Measurements from ENCODE around the gene PLRG1.
A peak's percentile ranks its signal among the peaks of the same experiment; 100 is the strongest.

PLRG1 gene

DNA sequence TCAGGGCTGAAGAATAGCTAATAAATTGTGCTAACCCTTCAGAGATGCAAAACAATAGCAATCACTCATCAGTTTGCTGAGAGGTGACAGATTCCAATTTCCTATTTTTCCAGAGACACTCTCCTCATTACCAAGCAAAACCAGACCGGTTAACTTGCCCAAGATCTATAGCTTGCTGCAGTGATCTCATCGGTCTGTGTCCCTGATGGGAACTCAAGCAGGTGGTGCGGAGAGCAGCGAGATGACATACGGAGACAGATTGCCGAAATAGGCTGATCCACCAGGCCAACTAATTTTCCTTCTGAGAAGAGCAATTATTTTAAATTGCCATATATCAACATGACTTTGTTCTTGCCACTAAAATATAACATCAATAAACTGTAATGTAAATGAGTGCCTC, 48.1 kb downstream of the PLRG1 start:
- peaks cover 0 to 7% of the 10 kb centered on the region in 2 donors for H3K27me3 ChIP-seq (ENCODE audit: control insufficient read depth in 1 of 2, insufficient read depth in 2 of 2, low read length in 2 of 2)
- H3K9ac ChIP-seq (ENCODE audit: low read depth in 1 of 2, low read length in 2 of 2): no peak overlapping the region
- no peaks in the 10 kb centered on the region for H3K9me3 ChIP-seq (ENCODE audit: control insufficient read depth in 1 of 2, low read length in 2 of 2)
- H3K4me1 ChIP-seq (ENCODE audit: control insufficient read depth in 1 of 2, insufficient read depth in 2 of 2, low read length in 2 of 2): no peaks in the 10 kb centered on the region
- no peak overlapping the region for H3K4me3 ChIP-seq (ENCODE audit: low read depth in 1 of 2, low read length in 2 of 2)
- no peak overlapping the region for H3K27ac ChIP-seq (ENCODE audit: low read depth, low read length)
- no peaks in the 10 kb centered on the region for H3K36me3 ChIP-seq (ENCODE audit: control insufficient read depth in 1 of 2, insufficient read depth in 2 of 2, low read length in 2 of 2)

DNA sequence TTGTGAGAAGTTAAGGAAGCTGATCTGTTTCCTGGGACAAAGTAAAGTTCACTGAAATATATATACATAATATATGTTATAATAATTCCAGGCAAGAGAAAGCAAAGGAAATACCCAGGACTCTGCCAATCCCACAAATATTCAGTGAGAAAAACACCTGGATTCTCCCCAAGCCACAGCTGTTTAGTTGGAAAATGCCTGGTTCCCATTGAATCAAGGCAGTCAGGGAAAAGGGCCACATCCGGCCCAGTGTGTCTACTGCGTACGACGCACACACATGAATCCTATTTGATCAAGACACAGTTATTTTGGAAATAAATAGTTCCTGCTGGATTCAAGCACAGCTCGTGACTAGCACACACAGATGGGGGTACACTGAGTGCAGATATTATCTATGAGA, 52.3 kb downstream of the PLRG1 start:
- H3K4me3 ChIP-seq (ENCODE audit: low read depth in 1 of 2, low read length in 2 of 2): no peak overlapping the region
- H3K9me3 ChIP-seq (ENCODE audit: control insufficient read depth in 1 of 2, low read length in 2 of 2): no peaks in the 10 kb centered on the region
- H3K9ac ChIP-seq (ENCODE audit: low read depth in 1 of 2, low read length in 2 of 2): no peak overlapping the region
- H3K27me3 ChIP-seq (ENCODE audit: control insufficient read depth in 1 of 2, insufficient read depth in 2 of 2, low read length in 2 of 2): peaks cover 7 to 9% of the 10 kb centered on the region in 2 donors
- no peaks in the 10 kb centered on the region for H3K4me1 ChIP-seq (ENCODE audit: control insufficient read depth in 1 of 2, insufficient read depth in 2 of 2, low read length in 2 of 2)
- no peak overlapping the region for H3K27ac ChIP-seq (ENCODE audit: low read depth, low read length)
- H3K36me3 ChIP-seq (ENCODE audit: control insufficient read depth in 1 of 2, insufficient read depth in 2 of 2, low read length in 2 of 2): no peaks in the 10 kb centered on the region

DNA sequence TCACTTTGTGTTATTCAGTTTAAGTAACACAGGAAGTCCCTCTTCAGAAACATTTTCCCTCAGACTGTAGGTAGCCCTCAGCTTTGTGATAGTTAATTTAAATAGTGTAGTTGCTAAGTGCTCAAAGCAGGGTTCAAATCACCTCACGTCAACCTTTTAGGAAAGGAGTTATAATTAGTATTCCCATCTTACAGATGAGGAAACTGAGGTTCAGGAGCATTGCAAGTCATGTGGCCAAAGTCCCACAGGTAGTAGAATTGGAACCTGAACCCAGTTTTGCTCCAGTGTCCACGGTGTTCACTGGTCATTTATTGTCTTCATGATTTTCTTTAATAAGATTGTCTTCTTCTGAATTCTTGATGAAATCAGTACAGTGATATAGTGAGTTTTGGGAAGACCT, 54.3 kb downstream of the PLRG1 start:
- Histone ChIP-seq H3K9me3 (ENCODE audit: control insufficient read depth in 1 of 2, low read length in 2 of 2) (no peaks in the 10 kb centered on the region), H3K9ac (ENCODE audit: low read depth in 1 of 2, low read length in 2 of 2) (no peak overlapping the region), H3K36me3 (ENCODE audit: control insufficient read depth in 1 of 2, insufficient read depth in 2 of 2, low read length in 2 of 2) (no peaks in the 10 kb centered on the region), H3K4me1 (ENCODE audit: control insufficient read depth in 1 of 2, insufficient read depth in 2 of 2, low read length in 2 of 2) (peaks cover 0 to 7% of the 10 kb centered on the region in 2 donors), H3K4me3 (ENCODE audit: low read depth in 1 of 2, low read length in 2 of 2) (no peak overlapping the region), H3K27ac (ENCODE audit: low read depth, low read length) (no peak overlapping the region), H3K27me3 (ENCODE audit: control insufficient read depth in 1 of 2, insufficient read depth in 2 of 2, low read length in 2 of 2) (peaks cover 13 to 21% of the 10 kb centered on the region in 2 donors)

DNA sequence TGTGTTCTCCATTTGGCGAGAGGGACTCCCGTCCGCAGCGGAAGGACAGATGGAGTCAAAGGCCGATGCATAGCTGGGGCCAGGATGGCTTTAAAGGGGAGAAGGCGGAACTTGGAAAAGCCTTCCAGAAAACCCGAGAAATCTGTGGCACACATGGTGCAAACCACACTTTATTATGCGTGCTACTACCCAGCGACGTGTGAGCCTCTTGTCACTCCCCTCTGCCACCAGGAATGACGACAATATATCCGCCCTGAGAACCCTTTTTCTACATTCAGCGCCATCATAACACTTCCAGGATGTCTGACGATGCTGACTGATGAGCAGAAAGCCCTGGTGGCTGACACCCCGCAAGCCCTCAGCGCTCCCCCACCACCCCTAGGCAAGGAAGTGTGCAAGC, 57.9 kb downstream of the PLRG1 start:
- no peaks in the 10 kb centered on the region for H3K36me3 ChIP-seq (ENCODE audit: control insufficient read depth in 1 of 2, insufficient read depth in 2 of 2, low read length in 2 of 2)
- H3K27me3 ChIP-seq (ENCODE audit: control insufficient read depth in 1 of 2, insufficient read depth in 2 of 2, low read length in 2 of 2): peaks cover 24 to 36% of the 10 kb centered on the region in 2 donors
- no peak overlapping the region for H3K27ac ChIP-seq (ENCODE audit: low read depth, low read length)
- H3K4me1 ChIP-seq (ENCODE audit: control insufficient read depth in 1 of 2, insufficient read depth in 2 of 2, low read length in 2 of 2): peaks cover 4 to 7% of the 10 kb centered on the region in 2 donors
- H3K4me3 ChIP-seq (ENCODE audit: low read depth in 1 of 2, low read length in 2 of 2): peak overlapping the region; percentile 51
- no peaks in the 10 kb centered on the region for H3K9me3 ChIP-seq (ENCODE audit: control insufficient read depth in 1 of 2, low read length in 2 of 2)
- H3K9ac ChIP-seq (ENCODE audit: low read depth in 1 of 2, low read length in 2 of 2): no peak overlapping the region

DNA sequence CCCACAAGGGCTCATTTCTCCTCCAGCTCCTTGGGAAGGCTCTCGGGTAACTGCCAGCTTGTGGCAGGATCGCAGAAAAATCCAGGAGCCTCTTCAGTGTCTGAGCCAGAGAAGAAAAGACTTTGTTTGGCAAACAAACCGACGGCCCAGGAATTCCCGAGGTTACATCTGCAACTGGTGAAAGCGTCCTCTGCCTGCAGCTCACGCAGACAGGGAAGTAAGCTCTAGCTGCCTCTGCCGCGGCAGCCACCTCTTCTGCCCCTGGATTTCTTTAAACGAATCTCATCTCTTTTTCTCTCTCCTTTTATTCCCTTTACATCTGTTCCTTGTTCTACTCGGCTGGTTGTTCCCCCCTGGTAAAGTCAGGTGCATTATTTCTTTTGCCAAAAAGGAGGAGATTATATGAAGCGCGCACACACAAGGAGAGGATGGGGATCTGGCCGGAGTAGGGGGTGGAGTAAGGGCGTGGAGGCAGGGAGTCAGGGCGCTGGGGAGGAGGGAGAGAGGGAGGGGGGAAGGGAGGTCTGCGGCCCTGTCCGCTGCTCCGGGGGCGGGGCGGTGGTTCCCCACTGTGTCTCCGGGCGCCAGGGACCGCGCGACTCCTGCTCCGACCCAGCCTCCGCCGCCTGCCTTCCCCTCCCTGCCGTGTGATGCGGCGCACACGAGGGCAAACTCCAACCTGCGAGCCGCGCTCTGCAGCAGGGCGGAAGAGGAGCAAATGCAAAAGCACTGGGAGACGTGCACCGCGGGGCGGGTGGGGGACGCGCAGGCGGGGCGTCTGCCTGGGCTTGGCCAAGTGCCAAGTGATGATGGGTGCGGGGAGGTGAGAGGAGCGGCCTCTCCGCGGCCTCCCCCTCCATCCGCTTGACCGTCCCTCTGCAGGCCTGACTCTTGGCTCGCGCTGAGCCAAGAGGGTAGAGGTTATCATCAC, 58.6 kb downstream of the PLRG1 start, which contains the start of gene DCHS2:
Gene DCHS2, minus strand, starts transcription at position 459 of the 931 bp plus-strand sequence. Its CDS starts 444 bp downstream, at position 15.
- Histone ChIP-seq H3K27ac (ENCODE audit: low read depth, low read length) (no peak within 1 kb of the TSS), H3K4me3 (ENCODE audit: low read depth in 1 of 2, low read length in 2 of 2) (peak within 1 kb of the TSS; percentile 51), H3K4me1 (ENCODE audit: control insufficient read depth in 1 of 2, insufficient read depth in 2 of 2, low read length in 2 of 2) (peaks cover 4 to 7% of the 10 kb centered on the region in 2 donors), H3K9ac (ENCODE audit: low read depth in 1 of 2, low read length in 2 of 2) (no peak within 1 kb of the TSS), H3K9me3 (ENCODE audit: control insufficient read depth in 1 of 2, low read length in 2 of 2) (no peaks in the 10 kb centered on the region), H3K27me3 (ENCODE audit: control insufficient read depth in 1 of 2, insufficient read depth in 2 of 2, low read length in 2 of 2) (peaks cover 24 to 36% of the 10 kb centered on the region in 2 donors), H3K36me3 (ENCODE audit: control insufficient read depth in 1 of 2, insufficient read depth in 2 of 2, low read length in 2 of 2) (no peaks in the 10 kb centered on the region)

DNA sequence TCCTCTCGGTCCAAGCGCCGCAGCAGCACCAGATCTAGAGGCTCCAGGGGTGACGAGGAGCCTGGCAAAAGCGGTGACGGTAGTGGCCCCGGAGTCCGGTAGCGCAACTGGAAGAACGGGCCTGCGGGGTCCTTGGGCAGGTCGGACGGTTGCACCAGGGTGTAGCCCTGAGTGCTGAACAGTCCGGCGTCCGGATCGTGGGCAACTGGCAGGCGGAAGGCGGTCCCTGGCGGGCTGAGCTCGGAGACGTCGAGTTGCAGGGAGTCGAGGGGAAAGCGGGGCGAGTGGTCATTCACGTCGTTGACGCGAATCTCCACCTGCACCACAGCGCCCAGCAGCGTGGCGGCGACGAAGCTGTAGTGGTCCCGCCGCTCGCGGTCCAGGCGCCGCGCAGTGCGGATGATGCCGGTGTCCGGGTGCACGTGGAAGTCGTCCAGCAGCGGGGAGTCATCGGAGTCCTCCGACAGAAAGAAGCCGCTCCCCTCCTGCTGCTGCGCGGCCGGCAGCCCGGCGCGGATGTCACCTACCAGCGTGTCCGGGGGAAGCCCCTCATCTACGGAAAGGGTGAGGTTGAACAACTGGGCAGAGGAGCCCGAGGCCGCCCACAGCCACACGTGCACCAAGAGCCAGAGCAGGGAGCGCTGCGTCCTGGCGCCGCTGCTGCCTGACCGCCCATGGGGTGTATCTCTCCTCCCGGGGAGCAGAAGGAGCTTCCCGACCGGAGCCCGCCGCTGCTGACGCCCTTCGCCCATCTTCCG, 59.4 kb downstream of the PLRG1 start:
- Histone ChIP-seq H3K27ac (ENCODE audit: low read depth, low read length) (no peak overlapping the region), H3K4me3 (ENCODE audit: low read depth in 1 of 2, low read length in 2 of 2) (peak overlapping the region; percentile 51), H3K4me1 (ENCODE audit: control insufficient read depth in 1 of 2, insufficient read depth in 2 of 2, low read length in 2 of 2) (peaks cover 4 to 7% of the 10 kb centered on the region in 2 donors), H3K27me3 (ENCODE audit: control insufficient read depth in 1 of 2, insufficient read depth in 2 of 2, low read length in 2 of 2) (peaks cover 24 to 43% of the 10 kb centered on the region in 2 donors), H3K9me3 (ENCODE audit: control insufficient read depth in 1 of 2, low read length in 2 of 2) (no peaks in the 10 kb centered on the region), H3K9ac (ENCODE audit: low read depth in 1 of 2, low read length in 2 of 2) (no peak overlapping the region), H3K36me3 (ENCODE audit: control insufficient read depth in 1 of 2, insufficient read depth in 2 of 2, low read length in 2 of 2) (no peaks in the 10 kb centered on the region)

DNA sequence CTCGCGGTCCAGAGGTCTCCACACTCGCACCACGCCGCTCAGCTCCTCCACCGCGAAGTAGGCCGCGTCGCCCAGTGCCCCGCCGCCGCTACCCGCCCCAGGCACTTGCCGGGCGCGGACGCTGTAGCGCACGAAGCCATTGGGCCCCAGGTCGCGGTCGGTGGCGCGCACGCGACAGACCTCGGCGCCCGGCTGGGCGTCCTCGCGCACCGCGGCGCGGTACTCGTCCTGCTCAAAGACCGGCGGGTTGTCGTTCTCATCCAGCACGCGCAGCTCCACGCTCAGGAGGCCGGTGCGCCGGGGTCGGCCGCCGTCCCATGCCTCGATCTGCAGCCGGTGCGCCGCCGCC, 60.0 kb downstream of the PLRG1 start:
- H3K4me3 ChIP-seq (ENCODE audit: low read depth in 1 of 2, low read length in 2 of 2): no peak overlapping the region
- H3K4me1 ChIP-seq (ENCODE audit: control insufficient read depth in 1 of 2, insufficient read depth in 2 of 2, low read length in 2 of 2): peaks cover 4 to 7% of the 10 kb centered on the region in 2 donors
- H3K27ac ChIP-seq (ENCODE audit: low read depth, low read length): no peak overlapping the region
- H3K36me3 ChIP-seq (ENCODE audit: control insufficient read depth in 1 of 2, insufficient read depth in 2 of 2, low read length in 2 of 2): no peaks in the 10 kb centered on the region
- H3K9ac ChIP-seq (ENCODE audit: low read depth in 1 of 2, low read length in 2 of 2): no peak overlapping the region
- peaks cover 24 to 44% of the 10 kb centered on the region in 2 donors for H3K27me3 ChIP-seq (ENCODE audit: control insufficient read depth in 1 of 2, insufficient read depth in 2 of 2, low read length in 2 of 2)
- H3K9me3 ChIP-seq (ENCODE audit: control insufficient read depth in 1 of 2, low read length in 2 of 2): no peaks in the 10 kb centered on the region

DNA sequence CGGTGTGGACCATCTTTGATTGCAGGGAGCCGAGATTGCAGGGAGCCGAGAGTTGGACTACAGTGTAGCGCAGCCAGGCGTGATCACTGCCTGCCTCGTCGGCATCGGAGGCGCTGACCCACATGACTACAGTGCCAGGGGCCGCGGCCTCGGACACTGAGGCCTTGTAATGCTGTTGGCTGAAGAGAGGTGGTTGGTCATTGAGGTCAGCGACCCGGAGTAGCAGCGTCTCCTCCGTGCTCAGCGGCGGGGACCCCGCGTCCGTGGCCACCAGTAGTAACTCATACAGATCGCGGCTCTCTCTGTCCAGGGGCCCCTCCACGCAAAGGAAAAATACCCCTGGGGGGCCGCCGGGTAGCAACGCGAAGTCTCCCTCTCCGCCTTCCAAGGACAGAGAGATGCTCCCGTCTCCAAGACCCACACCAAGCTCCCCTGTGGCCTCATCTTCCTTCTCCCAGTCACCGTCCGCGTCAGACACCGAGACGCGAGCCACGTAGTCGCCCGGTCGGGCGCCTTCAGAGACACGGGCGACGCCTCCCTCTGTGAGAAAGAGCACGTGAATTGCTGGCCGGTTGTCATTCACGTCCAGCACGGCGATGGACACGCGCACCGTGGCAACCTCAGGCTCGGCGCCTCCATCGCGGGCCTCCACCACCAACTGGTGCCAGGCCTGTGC, 60.5 kb downstream of the PLRG1 start:
- Histone ChIP-seq H3K9ac (ENCODE audit: low read depth in 1 of 2, low read length in 2 of 2) (no peak overlapping the region), H3K36me3 (ENCODE audit: control insufficient read depth in 1 of 2, insufficient read depth in 2 of 2, low read length in 2 of 2) (no peaks in the 10 kb centered on the region), H3K4me1 (ENCODE audit: control insufficient read depth in 1 of 2, insufficient read depth in 2 of 2, low read length in 2 of 2) (peaks cover 4 to 7% of the 10 kb centered on the region in 2 donors), H3K9me3 (ENCODE audit: control insufficient read depth in 1 of 2, low read length in 2 of 2) (no peaks in the 10 kb centered on the region), H3K27me3 (ENCODE audit: control insufficient read depth in 1 of 2, insufficient read depth in 2 of 2, low read length in 2 of 2) (peaks cover 24 to 44% of the 10 kb centered on the region in 2 donors), H3K27ac (ENCODE audit: low read depth, low read length) (no peak overlapping the region), H3K4me3 (ENCODE audit: low read depth in 1 of 2, low read length in 2 of 2) (no peak overlapping the region)

DNA sequence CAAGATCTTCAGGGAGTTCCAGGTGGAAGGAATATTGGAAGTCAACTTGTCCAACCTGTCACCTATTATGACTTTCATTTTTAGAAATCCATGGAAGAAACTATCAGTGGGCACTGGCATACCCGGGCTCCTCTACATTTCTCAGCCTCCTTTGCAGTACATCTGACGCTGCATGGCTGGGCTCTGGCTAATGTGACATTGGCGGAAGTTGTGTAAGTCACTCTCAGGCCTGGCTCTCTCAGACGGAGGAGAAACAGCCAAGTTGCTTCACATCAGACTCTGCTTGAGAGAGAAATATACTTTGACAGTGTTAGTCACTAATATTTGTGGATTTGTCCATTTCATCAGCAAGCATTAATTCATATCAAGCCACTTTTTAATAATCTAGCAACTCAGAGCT, 63.1 kb downstream of the PLRG1 start:
- H3K27ac ChIP-seq (ENCODE audit: low read depth, low read length): no peak overlapping the region
- H3K4me1 ChIP-seq (ENCODE audit: control insufficient read depth in 1 of 2, insufficient read depth in 2 of 2, low read length in 2 of 2): peaks cover 3 to 4% of the 10 kb centered on the region in 2 donors
- H3K9ac ChIP-seq (ENCODE audit: low read depth in 1 of 2, low read length in 2 of 2): no peak overlapping the region
- H3K27me3 ChIP-seq (ENCODE audit: control insufficient read depth in 1 of 2, insufficient read depth in 2 of 2, low read length in 2 of 2): peaks cover 22 to 27% of the 10 kb centered on the region in 2 donors
- no peaks in the 10 kb centered on the region for H3K36me3 ChIP-seq (ENCODE audit: control insufficient read depth in 1 of 2, insufficient read depth in 2 of 2, low read length in 2 of 2)
- H3K4me3 ChIP-seq (ENCODE audit: low read depth in 1 of 2, low read length in 2 of 2): no peak overlapping the region
- no peaks in the 10 kb centered on the region for H3K9me3 ChIP-seq (ENCODE audit: control insufficient read depth in 1 of 2, low read length in 2 of 2)

All from duodenal mucosa (tissue), 2 donors.